Neural progenitor cell (in vitro differentiated cells): ENCODE measurements around the gene ITM2C.

Experiments
- EZH2 ChIP-seq: fragments of 200-600 bp; sonication (generic); IDR thresholded peaks from 2 replicates; pipeline ENCODE4 v1.6.1; 2017; ENCODE audit warnings: antibody characterized with exemption, mild to moderate bottlenecking, moderate library complexity
- TF ChIP-seq, protein P1 (sequence below): fragments of 200-600 bp; sonication (generic); IDR thresholded peaks from 2 replicates; pipeline ENCODE4 v1.5.1; 2017; ENCODE audit warnings: antibody characterized with exemption, mild to moderate bottlenecking

DNA sequence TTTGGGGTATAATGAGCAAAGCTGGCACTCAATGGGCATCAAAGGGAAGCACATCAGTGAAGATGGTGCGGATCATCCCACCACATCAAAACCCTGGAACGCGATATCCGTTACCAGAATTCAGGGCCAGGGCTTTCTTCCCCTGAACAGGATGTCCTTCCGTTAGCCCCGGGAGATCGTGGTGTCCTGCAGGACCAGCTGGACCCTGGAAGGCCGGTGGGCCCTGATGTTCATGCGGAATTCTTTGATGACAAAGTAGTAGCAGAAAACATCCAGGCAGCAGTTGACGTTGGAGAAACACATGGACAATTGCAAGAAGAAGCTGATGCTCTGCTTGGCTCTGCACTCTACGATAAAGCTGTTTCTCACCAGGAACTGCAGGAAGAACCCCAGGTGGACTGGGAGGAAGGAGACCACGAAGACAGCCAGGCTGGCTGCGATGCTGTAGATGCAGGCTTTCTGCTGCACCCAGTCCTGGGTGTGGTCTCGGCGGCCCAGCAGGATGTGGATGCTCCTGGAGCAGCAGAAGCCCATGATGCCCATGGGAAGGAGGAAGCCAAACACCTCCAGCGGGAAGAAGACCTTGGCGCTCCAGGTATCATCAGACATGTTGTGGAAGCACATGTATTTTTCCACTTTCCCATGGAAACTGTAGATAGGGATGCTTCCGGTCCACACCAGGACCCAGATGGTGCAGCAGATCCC is 45.3 kb downstream of the ITM2C start:
- TF ChIP-seq, protein P1, sequence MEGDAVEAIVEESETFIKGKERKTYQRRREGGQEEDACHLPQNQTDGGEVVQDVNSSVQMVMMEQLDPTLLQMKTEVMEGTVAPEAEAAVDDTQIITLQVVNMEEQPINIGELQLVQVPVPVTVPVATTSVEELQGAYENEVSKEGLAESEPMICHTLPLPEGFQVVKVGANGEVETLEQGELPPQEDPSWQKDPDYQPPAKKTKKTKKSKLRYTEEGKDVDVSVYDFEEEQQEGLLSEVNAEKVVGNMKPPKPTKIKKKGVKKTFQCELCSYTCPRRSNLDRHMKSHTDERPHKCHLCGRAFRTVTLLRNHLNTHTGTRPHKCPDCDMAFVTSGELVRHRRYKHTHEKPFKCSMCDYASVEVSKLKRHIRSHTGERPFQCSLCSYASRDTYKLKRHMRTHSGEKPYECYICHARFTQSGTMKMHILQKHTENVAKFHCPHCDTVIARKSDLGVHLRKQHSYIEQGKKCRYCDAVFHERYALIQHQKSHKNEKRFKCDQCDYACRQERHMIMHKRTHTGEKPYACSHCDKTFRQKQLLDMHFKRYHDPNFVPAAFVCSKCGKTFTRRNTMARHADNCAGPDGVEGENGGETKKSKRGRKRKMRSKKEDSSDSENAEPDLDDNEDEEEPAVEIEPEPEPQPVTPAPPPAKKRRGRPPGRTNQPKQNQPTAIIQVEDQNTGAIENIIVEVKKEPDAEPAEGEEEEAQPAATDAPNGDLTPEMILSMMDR, result no peak
- TF ChIP-seq EZH2, result no peak
